ENCODE measurements around the gene GATA1. TPM values are rescaled to one million over a fixed set of nuclear protein-coding genes. Genes with fewer than 3 reads are reported as not detected.

The GATA1 gene
- polyA plus RNA-seq, 2 of the 4 experiments (the other 2 are of a cell fraction), result not detected

DNA sequence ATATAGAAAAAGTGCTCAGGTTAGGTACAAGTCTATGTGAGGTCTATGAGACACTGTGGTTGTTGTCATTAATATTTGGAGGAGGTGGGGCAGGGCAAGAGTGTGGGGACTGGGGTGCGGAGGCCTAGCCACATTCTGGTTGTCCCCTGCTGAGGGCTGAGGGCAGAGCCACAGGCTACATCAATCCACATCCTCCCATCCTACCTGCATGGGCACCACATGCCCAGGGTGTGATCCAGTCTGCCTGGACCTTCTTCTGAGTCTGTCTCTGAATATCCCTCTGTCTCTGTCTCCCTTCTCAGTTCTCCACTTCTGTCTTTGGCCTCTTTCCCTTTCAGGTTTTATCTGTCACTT lies 1.2 kb upstream of the GATA1 start:
- 93% methylated on average over 1 of the region's 1 CpG for WGBS (ENCODE audit: missing lambda C conversion rate)
- Histone ChIP-seq H3K27ac (no peak overlapping the region), H3K9me3 (no peaks in the 10 kb centered on the region), H3K4me2 (no peak overlapping the region), H3K4me3 (no peak overlapping the region), H3K4me1 (no peaks in the 10 kb centered on the region)
- ChIA-PET CTCF (no interaction called here), POLR2A (no interaction called here)
- DNase-seq (ENCODE audit: low read depth in 1 of 2, low spot score in 1 of 2), result no peak
- TF ChIP-seq EHMT2 (IDR thresholded peaks at IDR 0.05; ENCODE audit: low read depth), result no peak
- no peak for TF ChIP-seq POLR2A (IDR thresholded peaks at IDR 0.05; ENCODE audit: low read length)
- no peak for TF ChIP-seq CBX2 (IDR thresholded peaks at IDR 0.05; ENCODE audit: borderline replicate concordance, low read depth)
- no peak for TF ChIP-seq JUN (IDR thresholded peaks at IDR 0.05)
- TF ChIP-seq TP53 (CRISPR knock-in tag; IDR thresholded peaks at IDR 0.05), result no peak
- TF ChIP-seq GATA3 (IDR thresholded peaks at IDR 0.05; ENCODE audit: borderline replicate concordance), result no peak
- TF ChIP-seq HDAC2 (IDR thresholded peaks at IDR 0.05), result no peak
- no peak for TF ChIP-seq MAZ (IDR thresholded peaks at IDR 0.05; ENCODE audit: borderline replicate concordance, low read depth, low read length)
- TF ChIP-seq RARB (CRISPR knock-in tag; IDR thresholded peaks at IDR 0.05), result no peak
- no peak for TF ChIP-seq NR3C1 (IDR thresholded peaks at IDR 0.05)
- TF ChIP-seq CBX8 (IDR thresholded peaks at IDR 0.05), result no peak
- TF ChIP-seq ZFP36 (IDR thresholded peaks at IDR 0.05; ENCODE audit: borderline replicate concordance, partially characterized antibody), result no peak
- TF ChIP-seq FOSL2 (IDR thresholded peaks at IDR 0.05), result no peak
- TF ChIP-seq FOSL2 (CRISPR knock-in tag; IDR thresholded peaks at IDR 0.05), result no peak
- TF ChIP-seq CHD2 (IDR thresholded peaks at IDR 0.05; ENCODE audit: low read length, partially characterized antibody), result no peak
- no peak for ATAC-seq
- peak; percentile 76 for FAIRE-seq

DNA sequence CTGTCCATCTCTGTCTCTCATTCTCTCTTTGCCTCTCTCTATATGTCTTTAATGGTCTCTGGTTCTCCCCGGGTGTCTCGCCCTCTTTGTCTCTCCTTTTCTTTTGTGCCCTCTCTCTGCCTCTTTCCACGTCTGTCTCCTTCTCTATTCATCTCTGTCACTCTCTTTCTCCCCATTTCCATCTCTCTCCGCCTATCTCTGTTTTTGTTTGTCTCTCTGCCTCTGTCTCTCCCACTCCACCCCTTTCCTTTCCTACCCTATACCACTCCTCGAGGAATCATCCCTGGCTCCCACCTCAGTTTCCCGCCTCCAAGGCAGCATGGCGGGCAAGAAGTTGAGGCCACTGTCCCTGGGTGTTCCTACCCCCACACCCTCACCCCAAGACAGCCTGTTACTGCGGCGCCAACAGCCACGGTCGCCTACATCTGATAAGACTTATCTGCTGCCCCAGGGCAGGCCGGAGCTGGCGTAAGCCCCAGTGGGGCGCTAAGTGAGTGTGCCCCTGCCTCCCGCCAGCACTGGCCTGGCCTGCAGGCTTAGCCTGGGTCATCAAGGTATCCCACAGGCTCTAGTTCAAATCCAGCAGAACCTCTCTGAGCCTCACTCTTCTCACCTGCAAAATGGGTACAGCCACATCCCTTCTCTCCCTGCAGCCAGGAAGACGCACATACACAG lies 713 bp upstream of the GATA1 start:
- no peak overlapping the region for H3K4me3 ChIP-seq
- FAIRE-seq (no peak), DNase-seq (ENCODE audit: low read depth in 1 of 2, low spot score in 1 of 2) (no peak), ATAC-seq (no peak)
- H3K4me2 ChIP-seq, result no peak overlapping the region
- H3K9me3 ChIP-seq, result no peaks in the 10 kb centered on the region
- ChIA-PET CTCF (no interaction called here), POLR2A (no interaction called here)
- H3K4me1 ChIP-seq, result no peaks in the 10 kb centered on the region
- TF ChIP-seq KDM1A (IDR thresholded peaks at IDR 0.05; ENCODE audit: low read depth), result no peak
- TF ChIP-seq CHD2 (IDR thresholded peaks at IDR 0.05; ENCODE audit: low read length, partially characterized antibody), result no peak
- TF ChIP-seq, protein P1, sequence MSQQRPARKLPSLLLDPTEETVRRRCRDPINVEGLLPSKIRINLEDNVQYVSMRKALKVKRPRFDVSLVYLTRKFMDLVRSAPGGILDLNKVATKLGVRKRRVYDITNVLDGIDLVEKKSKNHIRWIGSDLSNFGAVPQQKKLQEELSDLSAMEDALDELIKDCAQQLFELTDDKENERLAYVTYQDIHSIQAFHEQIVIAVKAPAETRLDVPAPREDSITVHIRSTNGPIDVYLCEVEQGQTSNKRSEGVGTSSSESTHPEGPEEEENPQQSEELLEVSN (IDR thresholded peaks at IDR 0.05; ENCODE audit: borderline replicate concordance, low read depth), result no peak
- no peak for TF ChIP-seq NFE2L2 (conservative IDR thresholded peaks at IDR 0.05; ENCODE audit: low read length)
- no peak for TF ChIP-seq EP300 (IDR thresholded peaks at IDR 0.05)
- TF ChIP-seq CHD4 (IDR thresholded peaks at IDR 0.05; ENCODE audit: borderline replicate concordance), result no peak
- TF ChIP-seq, protein P2, sequence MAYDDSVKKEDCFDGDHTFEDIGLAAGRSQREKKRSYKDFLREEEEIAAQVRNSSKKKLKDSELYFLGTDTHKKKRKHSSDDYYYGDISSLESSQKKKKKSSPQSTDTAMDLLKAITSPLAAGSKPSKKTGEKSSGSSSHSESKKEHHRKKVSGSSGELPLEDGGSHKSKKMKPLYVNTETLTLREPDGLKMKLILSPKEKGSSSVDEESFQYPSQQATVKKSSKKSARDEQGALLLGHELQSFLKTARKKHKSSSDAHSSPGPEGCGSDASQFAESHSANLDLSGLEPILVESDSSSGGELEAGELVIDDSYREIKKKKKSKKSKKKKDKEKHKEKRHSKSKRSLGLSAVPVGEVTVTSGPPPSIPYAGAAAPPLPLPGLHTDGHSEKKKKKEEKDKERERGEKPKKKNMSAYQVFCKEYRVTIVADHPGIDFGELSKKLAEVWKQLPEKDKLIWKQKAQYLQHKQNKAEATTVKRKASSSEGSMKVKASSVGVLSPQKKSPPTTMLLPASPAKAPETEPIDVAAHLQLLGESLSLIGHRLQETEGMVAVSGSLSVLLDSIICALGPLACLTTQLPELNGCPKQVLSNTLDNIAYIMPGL (CRISPR knock-in tag; IDR thresholded peaks at IDR 0.05; ENCODE audit: borderline replicate concordance), result no peak
- TF ChIP-seq POLR2AphosphoS2 (conservative IDR thresholded peaks at IDR 0.05; ENCODE audit: low read length), result no peak
- no peak for TF ChIP-seq HOXB5 (CRISPR knock-in tag; IDR thresholded peaks at IDR 0.05)
- TF ChIP-seq, protein P3, sequence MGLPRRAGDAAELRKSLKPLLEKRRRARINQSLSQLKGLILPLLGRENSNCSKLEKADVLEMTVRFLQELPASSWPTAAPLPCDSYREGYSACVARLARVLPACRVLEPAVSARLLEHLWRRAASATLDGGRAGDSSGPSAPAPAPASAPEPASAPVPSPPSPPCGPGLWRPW (IDR thresholded peaks at IDR 0.05), result no peak
- no peak for TF ChIP-seq ZC3H11A (IDR thresholded peaks at IDR 0.05)
- H3K27ac ChIP-seq, result no peak overlapping the region
- WGBS (ENCODE audit: missing lambda C conversion rate), result 59% methylated on average over 12 of the region's 16 CpGs
